ENCODE measurements around the gene CC2D1A.
"Not testable (repeated sequence)": the region's sequence is repeated elsewhere in the genome, so short reads cannot be mapped to it uniquely, and the experiment has no call there.

The CC2D1A gene

GRCh38 chr19:13908674-13909073, 2.7 kb downstream of the CC2D1A start:
- no peak for DNase-seq (ENCODE audit: low read depth)

- no peak for DNase-seq (ENCODE audit: low read depth)
Observed at GRCh38 chr19:13909430-13909829, 3.4 kb downstream of the CC2D1A start.

- DNase-seq (ENCODE audit: low read depth), result no peak
Observed at GRCh38 chr19:13913352-13913751, 7.4 kb downstream of the CC2D1A start.

- no peak for DNase-seq (ENCODE audit: low read depth)
Observed at GRCh38 chr19:13914777-13915176, 8.8 kb downstream of the CC2D1A start.

GRCh38 chr19:13917888-13918406, 11.9 kb downstream of the CC2D1A start:
- no peak for DNase-seq (ENCODE audit: low read depth)

- no peak for DNase-seq (ENCODE audit: low read depth)
Observed at GRCh38 chr19:13918726-13919411, 12.9 kb downstream of the CC2D1A start.

- DNase-seq (ENCODE audit: low read depth), result no peak
Observed at GRCh38 chr19:13920524-13920923, 14.5 kb downstream of the CC2D1A start.

- DNase-seq (ENCODE audit: low read depth), result no peak
Observed at GRCh38 chr19:13920940-13921747, 15.1 kb downstream of the CC2D1A start.

- DNase-seq (ENCODE audit: low read depth), result not testable (repeated sequence)
Observed at GRCh38 chr19:13922118-13922517, 16.1 kb downstream of the CC2D1A start.

- no peak for DNase-seq (ENCODE audit: low read depth)
Observed at GRCh38 chr19:13923194-13923987, 17.4 kb downstream of the CC2D1A start.

- DNase-seq (ENCODE audit: low read depth), result no peak
Observed at GRCh38 chr19:13926010-13926409, 20.0 kb downstream of the CC2D1A start.

GRCh38 chr19:13926715-13927114, 20.7 kb downstream of the CC2D1A start:
- DNase-seq (ENCODE audit: low read depth), result no peak

- DNase-seq (ENCODE audit: low read depth), result no peak
Observed at GRCh38 chr19:13929340-13929739, 23.3 kb downstream of the CC2D1A start.

GRCh38 chr19:13929956-13930355, 24.0 kb downstream of the CC2D1A start:
- no peak for DNase-seq (ENCODE audit: low read depth)

- no peak for DNase-seq (ENCODE audit: low read depth)
Observed at GRCh38 chr19:13930402-13930801, 24.4 kb downstream of the CC2D1A start.

- DNase-seq (ENCODE audit: low read depth), result no peak
Observed at GRCh38 chr19:13931391-13932148, 25.6 kb downstream of the CC2D1A start.

- DNase-seq (ENCODE audit: low read depth), result no peak
Observed at GRCh38 chr19:13932149-13932637, 26.2 kb downstream of the CC2D1A start.

- no peak for DNase-seq (ENCODE audit: low read depth)
Observed at GRCh38 chr19:13932911-13933393, 27.0 kb downstream of the CC2D1A start.

GRCh38 chr19:13934785-13935109, 28.7 kb downstream of the CC2D1A start:
- no peak for DNase-seq (ENCODE audit: low read depth)

GRCh38 chr19:13935765-13936510, 29.9 kb downstream of the CC2D1A start:
- no peak for DNase-seq (ENCODE audit: low read depth)
